ENCODE results near the gene CHRFAM7A.
"Not testable (repeated sequence)": the region's sequence is repeated elsewhere in the genome, so short reads cannot be mapped to it uniquely, and the experiment has no call there.

CHRFAM7A gene

DNA sequence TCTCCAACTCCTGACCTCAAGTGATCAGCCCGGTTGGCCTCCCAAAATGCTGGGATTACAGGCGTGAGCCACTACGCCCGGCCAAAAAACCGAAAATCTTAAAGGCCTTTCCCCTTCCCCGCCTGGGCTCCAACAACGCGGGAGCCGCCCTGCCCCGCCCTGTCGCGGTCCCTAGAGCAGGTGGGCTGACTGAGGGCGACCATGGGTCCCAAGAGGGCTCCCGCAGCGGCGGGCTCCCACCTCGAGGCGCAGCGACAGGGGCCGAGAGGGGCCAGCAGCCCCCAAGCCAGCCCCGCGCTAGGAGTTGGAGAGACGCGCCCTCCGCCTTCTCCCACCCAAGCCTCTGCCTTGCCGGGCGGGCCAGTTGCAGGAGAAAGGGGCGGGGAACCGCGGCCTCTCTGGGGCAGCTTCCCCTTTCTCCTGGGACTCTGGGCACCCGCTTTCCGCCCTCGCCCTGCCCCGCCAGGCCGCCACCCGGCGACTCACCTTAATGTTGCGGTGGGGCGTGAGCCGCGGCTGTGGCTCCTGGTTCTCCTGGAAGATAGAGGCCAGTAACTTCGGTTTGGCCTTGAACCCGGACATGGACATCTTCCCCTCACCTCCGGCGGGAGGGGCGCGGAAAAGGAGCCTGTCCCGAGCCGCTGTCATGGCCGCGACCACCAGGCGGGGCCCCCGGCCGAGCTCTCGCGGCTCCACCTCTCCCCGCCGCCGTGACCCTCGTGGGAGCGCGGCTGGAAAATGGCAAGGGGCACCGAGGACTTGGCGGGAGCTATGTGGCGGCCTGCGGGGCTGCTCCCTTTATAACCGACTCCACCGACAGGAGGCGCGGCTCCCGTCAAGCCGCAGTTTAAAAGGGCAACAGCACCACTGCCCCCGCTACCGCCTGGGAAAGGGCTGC, at the start of gene CHRFAM7A:
Gene CHRFAM7A (minus strand): TSS at position 775 of the 898 bp plus-strand sequence. CDS start 10,189 bp downstream, outside the sequence.
- in situ Hi-C loops (cut with MboI; ENCODE audit: low sequenced_read_pairs), result not testable (repeated sequence)

DNA sequence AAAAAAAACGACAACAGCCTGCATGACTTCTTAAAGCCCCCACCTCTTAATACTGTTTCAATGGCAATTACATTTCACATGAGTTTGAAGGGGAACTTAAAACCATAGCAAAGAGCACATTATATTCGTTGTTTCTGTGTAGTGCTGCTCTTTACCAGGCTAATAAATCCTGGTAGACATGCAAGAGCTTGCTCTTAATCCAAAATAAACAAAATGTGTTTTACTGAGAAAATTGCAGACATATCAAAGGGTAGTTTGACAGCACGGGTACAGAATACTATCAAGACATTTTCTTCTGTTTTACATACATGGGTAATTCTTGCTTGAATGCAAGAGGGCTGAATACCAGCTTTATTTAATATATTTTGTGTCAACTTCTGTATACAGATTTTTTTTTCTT, 45.0 kb upstream of the CHRFAM7A start:
- in situ Hi-C loops (cut with MboI; ENCODE audit: low sequenced_read_pairs), result not testable (repeated sequence)

DNA sequence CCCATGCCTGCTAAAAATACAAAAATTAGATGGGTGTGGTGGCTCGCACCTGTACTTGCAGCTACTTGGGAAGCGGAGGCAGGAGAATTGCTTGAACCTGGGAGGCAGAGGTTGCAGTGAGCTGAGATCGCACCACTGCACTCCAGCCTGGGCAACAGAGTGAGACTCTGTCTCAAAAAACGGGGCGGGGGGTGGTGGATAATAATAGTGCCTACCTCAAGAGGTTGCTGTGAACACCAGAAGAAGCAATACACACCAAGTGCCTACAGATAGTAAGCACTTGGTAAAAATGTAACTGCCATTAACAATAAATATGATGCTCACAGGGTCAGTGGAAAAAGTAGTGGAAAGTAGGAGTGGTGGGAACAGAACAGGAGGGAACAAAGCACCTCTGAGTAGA, 42.5 kb upstream of the CHRFAM7A start:
- in situ Hi-C loops (cut with MboI; ENCODE audit: low sequenced_read_pairs), result not testable (repeated sequence)

GRCh38 chr15:30420723-30421122, 27.4 kb upstream of the CHRFAM7A start:
- in situ Hi-C loops (cut with MboI; ENCODE audit: low sequenced_read_pairs), result not testable (repeated sequence)

DNA sequence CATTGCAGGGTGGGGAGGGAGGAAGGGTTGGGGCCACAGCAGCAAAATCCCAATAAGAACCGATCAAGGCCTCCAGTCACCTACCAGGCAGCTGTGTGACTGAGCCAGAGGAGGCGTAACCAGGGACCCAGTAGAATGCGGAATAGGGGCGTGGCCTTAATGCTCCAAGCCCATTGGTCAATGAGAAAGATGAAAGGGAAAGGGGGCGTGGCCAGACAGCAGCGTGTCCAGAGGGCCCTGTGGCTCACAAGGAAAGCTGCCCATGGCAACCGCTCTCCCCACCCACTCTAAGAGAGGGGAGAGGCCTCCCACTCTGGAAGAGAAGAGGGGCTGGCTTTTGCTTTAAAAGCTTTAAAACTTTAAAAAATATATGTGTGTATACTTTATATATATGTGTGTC, 20.8 kb upstream of the CHRFAM7A start, which contains the start of gene GOLGA8R:
Gene GOLGA8R (minus strand): TSS at position 101 of the 400 bp plus-strand sequence. CDS start 98 bp downstream, at position 3.
- in situ Hi-C loops (cut with MboI; ENCODE audit: low sequenced_read_pairs), result not testable (repeated sequence)

GRCh38 chr15:30407636-30408035, 14.3 kb upstream of the CHRFAM7A start:
- in situ Hi-C loops (cut with MboI; ENCODE audit: low sequenced_read_pairs), result not testable (repeated sequence)

DNA sequence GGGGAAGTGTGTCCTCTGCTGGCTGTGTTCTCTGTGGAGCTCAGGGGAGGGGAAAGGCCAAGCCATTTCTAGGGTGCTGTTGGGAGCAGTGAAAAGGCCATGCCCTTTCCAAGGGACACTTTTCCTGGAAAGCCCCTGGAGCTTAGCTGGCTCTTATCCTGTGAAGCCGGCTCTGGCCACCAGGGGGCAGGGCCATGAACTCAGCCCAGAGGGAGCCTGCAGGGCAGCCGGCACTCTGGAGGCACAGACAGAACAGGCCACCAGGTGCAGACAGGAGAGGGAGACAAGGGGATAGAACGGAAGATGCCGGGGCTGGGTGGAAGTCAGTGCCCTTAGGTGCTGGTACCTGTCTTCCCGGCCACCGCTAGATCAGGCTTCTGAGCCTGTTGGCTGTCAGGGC, 5.6 kb upstream of the CHRFAM7A start:
- in situ Hi-C loops (cut with MboI; ENCODE audit: low sequenced_read_pairs), result not testable (repeated sequence)

DNA sequence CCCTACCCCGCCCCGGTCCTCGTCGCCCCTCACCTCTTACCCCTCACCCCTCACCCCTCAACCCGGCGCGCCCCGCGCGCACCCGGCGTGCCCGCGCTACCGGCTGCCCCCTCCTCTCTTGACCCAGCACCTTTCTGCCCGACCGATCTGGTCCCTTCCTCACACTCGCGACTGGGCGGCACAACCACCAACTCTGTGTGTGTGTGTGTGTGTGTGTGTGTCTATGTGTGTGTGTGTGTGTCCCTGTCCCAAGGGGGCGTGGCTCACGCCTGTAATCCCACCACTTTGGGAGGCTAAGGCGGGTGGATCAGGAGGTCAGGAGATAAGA, 288 bp upstream of the CHRFAM7A start:
- in situ Hi-C loops (cut with MboI; ENCODE audit: low sequenced_read_pairs), result not testable (repeated sequence)

- in situ Hi-C loops (cut with MboI; ENCODE audit: low sequenced_read_pairs), result not testable (repeated sequence)
Measured at GRCh38 chr15:30386318-30386887, 6.9 kb downstream of the CHRFAM7A start.

DNA sequence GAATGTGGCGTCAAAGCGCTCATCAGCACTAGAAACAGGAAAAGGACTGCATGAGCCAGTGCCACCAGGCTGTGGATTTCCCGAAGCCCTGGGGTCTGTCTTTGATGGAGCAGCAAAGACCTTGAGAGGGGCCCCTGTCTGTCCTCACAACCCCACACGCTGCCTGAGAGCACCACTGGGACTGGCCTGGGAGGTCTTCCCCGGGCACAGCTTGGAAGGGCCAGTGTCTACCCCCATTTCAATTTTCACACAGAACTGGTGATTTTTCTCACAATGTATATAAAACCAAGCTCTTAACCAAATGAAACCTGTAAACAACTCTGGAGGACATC, 16.3 kb downstream of the CHRFAM7A start:
- in situ Hi-C loops (cut with MboI; ENCODE audit: low sequenced_read_pairs), result not testable (repeated sequence)

GRCh38 chr15:30376375-30377081, 16.8 kb downstream of the CHRFAM7A start:
- in situ Hi-C loops (cut with MboI; ENCODE audit: low sequenced_read_pairs), result not testable (repeated sequence)

DNA sequence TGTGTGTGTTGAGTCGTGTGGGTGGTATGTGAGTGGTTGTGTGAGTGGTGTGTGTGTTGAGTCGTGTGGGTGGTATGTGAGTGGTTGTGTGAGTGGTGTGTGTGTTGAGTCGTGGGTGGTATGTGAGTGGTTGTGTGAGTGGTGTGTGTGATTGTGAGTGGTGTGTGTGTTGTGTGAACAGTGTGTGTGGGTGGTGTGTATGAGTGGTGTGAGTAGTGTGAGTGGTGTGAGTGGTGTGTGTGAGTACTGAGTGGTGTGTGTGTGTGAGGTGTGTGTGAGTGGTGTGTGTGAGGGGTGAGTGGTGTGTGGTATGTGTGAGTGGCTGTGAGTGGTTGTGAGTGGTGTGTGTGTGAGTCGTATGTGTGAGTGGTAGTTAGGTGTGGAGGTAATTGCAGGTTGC, 17.5 kb downstream of the CHRFAM7A start:
- in situ Hi-C loops (cut with MboI; ENCODE audit: low sequenced_read_pairs), result not testable (repeated sequence)

GRCh38 chr15:30374862-30375261, 18.5 kb downstream of the CHRFAM7A start:
- in situ Hi-C loops (cut with MboI; ENCODE audit: low sequenced_read_pairs), result not testable (repeated sequence)

GRCh38 chr15:30368271-30368670, 25.1 kb downstream of the CHRFAM7A start:
- in situ Hi-C loops (cut with MboI; ENCODE audit: low sequenced_read_pairs), result not testable (repeated sequence)

DNA sequence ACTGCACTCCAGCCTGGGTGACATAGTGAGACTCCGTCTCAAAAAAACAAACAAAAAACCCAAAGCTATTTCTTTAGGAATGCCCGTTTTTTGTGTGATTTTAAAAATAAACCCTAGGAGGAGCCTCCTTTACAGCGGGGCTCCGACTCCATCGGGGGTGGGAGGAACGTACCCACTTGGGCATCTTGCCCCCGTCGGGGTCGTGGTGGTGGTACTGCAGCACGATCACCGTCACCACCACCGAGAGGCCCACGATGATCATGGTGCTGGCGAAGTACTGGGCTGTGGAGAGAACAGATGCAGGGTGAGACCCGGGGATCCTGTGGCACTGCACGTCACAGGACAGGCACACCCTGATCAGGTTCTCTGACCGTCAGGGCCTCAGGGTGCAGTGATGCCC, 26.1 kb downstream of the CHRFAM7A start:
- in situ Hi-C loops (cut with MboI; ENCODE audit: low sequenced_read_pairs), result not testable (repeated sequence)

GRCh38 chr15:30361404-30361803, 31.9 kb downstream of the CHRFAM7A start:
- in situ Hi-C loops (cut with MboI; ENCODE audit: low sequenced_read_pairs), result not testable (repeated sequence)

- in situ Hi-C loops (cut with MboI; ENCODE audit: low sequenced_read_pairs), result not testable (repeated sequence)
Measured at GRCh38 chr15:30360990-30361389, 32.4 kb downstream of the CHRFAM7A start.

DNA sequence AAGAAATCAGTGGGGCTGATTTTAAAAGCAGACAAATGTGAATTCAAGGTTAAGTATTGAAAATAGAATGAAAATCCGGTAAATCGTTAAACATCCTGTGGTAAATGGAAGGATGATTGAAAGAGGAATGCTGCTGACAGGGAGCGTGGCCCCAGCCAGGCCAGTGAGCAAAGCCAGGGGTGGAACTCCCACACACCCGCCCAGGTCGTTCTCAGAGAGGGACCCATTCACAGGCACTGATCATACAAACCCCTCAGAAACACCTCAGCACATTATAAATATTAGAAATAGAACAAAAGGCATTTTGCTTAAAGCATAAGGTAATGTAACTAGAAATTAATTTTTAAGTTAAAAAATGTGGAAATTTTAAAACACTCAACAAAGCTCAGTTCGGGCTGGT, 38.3 kb downstream of the CHRFAM7A start:
- in situ Hi-C loops (cut with MboI; ENCODE audit: low sequenced_read_pairs), result not testable (repeated sequence)

DNA sequence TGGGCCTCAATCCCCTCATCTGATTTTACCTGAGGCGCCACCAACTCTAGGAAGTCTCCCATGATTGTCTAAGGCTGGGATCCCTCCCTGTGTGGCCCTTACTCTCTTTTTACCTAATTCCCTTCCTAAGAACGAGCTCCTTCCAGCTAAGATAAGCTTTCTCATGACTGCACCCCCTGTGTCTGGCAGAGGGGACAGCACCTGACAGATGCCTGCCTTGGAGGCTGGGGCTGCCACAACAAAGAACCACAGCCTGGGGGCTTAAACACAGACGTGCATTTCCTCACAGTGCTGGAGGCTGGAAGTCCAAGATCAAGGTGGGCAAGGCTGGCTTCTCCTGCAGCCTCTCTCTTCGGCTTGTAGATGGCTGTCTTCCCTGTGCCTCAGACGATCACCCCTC, 43.5 kb downstream of the CHRFAM7A start:
- in situ Hi-C loops (cut with MboI; ENCODE audit: low sequenced_read_pairs), result not testable (repeated sequence)

- in situ Hi-C loops (cut with MboI; ENCODE audit: low sequenced_read_pairs), result not testable (repeated sequence)
Measured at GRCh38 chr15:30336584-30336983, 56.8 kb downstream of the CHRFAM7A start.

DNA sequence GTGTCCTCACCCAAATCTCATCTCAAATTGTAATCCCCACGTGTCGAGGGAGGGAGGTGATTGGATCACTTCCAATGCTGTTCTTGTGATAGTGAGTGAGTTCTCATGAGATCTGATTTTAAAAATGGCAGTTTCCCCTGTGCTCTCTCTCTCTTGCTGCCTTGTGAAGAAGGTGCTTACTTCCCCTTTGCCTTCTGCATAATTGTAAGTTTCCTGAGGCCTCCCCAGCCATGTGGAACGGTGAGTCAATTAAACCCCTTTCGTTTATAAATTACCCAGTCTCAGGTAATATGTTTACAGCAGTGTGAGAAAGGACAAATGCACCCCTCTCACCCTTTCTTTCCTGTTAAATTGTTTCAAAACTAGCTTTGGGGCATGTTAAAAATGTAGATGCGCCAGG, 59.2 kb downstream of the CHRFAM7A start:
- in situ Hi-C loops (cut with MboI; ENCODE audit: low sequenced_read_pairs), result not testable (repeated sequence)

DNA sequence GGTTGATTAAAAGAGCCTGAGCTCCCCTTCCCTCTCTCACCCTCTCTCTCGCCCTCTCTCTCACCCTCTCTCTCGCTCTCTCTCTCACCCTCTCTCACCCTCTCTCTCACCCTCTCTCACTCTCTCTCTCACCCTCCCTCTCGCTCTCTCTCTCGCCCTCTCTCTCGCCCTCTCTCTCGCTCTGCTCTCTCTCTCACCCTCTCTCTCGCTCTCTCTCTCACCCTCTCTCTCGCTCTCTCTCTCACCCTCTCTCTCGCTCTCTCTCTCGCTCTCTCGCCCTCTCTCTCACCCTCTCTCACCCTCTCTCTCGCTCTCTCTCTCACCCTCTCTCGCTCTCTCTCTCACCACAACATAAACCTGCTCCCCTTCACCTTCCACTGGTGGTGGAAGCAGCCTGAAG, 67.2 kb downstream of the CHRFAM7A start:
- in situ Hi-C loops (cut with MboI; ENCODE audit: low sequenced_read_pairs), result not testable (repeated sequence)

All from hTERT RPE-1 (cell line).